ENCODE results near the gene LMO4.

DNA sequence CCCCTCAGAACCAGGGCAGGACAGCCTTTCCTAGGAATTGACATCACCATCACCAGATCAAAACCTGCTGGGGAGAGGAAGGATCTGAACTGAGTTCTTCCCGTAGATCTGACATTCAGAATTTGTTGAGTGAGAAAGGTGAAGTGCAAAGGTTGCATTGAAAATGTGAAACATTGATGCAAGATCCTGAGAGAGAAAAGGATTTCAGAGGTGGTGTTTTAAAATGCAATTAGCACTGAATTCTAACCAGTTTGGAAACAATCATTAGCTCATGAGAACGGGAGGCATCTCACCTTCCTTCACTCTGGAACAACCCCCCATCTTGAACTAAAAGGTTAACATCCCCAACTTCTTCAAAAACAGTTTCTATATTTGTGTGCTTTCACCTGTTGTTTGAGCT lies 20.4 kb downstream of the LMO4 start:
- TF ChIP-seq EZH2phosphoT487 (IDR thresholded peaks at IDR 0.05; ENCODE audit: low read length) (no peak), EZH2 (optimal IDR thresholded peaks at IDR 0.05; ENCODE audit: low read depth, low read length) (no peak)
- TF ChIP-seq, protein P1, sequence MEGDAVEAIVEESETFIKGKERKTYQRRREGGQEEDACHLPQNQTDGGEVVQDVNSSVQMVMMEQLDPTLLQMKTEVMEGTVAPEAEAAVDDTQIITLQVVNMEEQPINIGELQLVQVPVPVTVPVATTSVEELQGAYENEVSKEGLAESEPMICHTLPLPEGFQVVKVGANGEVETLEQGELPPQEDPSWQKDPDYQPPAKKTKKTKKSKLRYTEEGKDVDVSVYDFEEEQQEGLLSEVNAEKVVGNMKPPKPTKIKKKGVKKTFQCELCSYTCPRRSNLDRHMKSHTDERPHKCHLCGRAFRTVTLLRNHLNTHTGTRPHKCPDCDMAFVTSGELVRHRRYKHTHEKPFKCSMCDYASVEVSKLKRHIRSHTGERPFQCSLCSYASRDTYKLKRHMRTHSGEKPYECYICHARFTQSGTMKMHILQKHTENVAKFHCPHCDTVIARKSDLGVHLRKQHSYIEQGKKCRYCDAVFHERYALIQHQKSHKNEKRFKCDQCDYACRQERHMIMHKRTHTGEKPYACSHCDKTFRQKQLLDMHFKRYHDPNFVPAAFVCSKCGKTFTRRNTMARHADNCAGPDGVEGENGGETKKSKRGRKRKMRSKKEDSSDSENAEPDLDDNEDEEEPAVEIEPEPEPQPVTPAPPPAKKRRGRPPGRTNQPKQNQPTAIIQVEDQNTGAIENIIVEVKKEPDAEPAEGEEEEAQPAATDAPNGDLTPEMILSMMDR (IDR thresholded peaks at IDR 0.05; ENCODE audit: low read length): no peak

Data from MM.1S (cell line).